Body of pancreas (tissue), 4 donors: ENCODE data around the gene SRMS. TPM values are rescaled to one million over a fixed set of nuclear protein-coding genes. Genes with fewer than 3 reads are reported as not detected.
"Not testable (repeated sequence)": the region's sequence is repeated elsewhere in the genome, so short reads cannot be mapped to it uniquely, and the experiment has no call there.

Experiments
- ATAC-seq: fragments of 150-250 bp; one replicate; pipeline ENCODE4 v1.9.1; 2016
- DNase-seq, 4 donors: peaks; one replicate each; pipeline ENCODE4 v3.0.0-alpha.2; 2019
- H3K27ac ChIP-seq, 4 donors: fragments of 200-600 bp; sonication (generic); 1 replicate in 3 of 4; 2 replicates in 1 of 4; pipeline versions ENCODE4 v1.5.1 to v1.6.1; 2016 to 2019; ENCODE audit warnings: mild to moderate bottlenecking in 1 of 4, mixed read lengths in 1 of 4, moderate library complexity in 1 of 4
- H3K27me3 ChIP-seq, 2 donors: fragments of 200-600 bp; sonication (generic); one replicate each; pipeline ENCODE4 v1.6.0; 2016; ENCODE audit warnings: mild to moderate bottlenecking in 1 of 2
- H3K36me3 ChIP-seq, 2 donors: fragments of 200-600 bp; sonication (generic); replicated peaks in 1 of 2; 2 replicates each; pipeline ENCODE4 v1.5.1; 2016; ENCODE audit warnings: low read depth in 2 of 2; ENCODE audit not compliant: insufficient read depth in 1 of 2
- H3K4me1 ChIP-seq: fragments of 200-600 bp; sonication (generic); one replicate; pipeline ENCODE4 v1.6.0; 2016
- H3K4me3 ChIP-seq, 2 donors: fragments of 200-600 bp; sonication (generic); 1 replicate in 1 of 2; 2 replicates in 1 of 2; pipeline ENCODE4 v1.5.1; 2016 to 2019
- H3K9me3 ChIP-seq, 3 donors: fragments of 200-600 bp; sonication (generic); 1 replicate in 2 of 3; 2 replicates in 1 of 3; pipeline ENCODE4 v1.5.1; 2016
- POLR2A ChIP-seq, 3 donors: fragments of 450-650 bp; IDR thresholded peaks; one replicate each; pipeline ENCODE4 v1.6.1; 2016; ENCODE audit warnings: antibody characterized with exemption in 3 of 3, mild to moderate bottlenecking in 2 of 3
- WGBS, 2 donors: methylation state at CpG; one replicate each; pipeline ENCODE4 v1.1.5; 2017; 5-methylcytosine and 5-hydroxymethylcytosine counted together
- intact Hi-C: fragments of 100-400 bp; cut with DNase I; formaldehyde crosslinking; loops from one replicate; pipeline ENCODE4 v1.15.1; 2023
- total RNA-seq, 2 donors: library from RNA; depleted of rRNA; stranded (reverse); fragments of >200 nt; gene quantifications; one replicate each; pipeline ENCODE4 v1.1.0, GENCODE V29; 2016
- TF ChIP-seq, protein P1 (sequence below), 7 experiments: fragments of 450-650 bp in 4 of 7; fragments of 200-600 bp in 3 of 7; sonication (generic) in 3 of 7; IDR thresholded peaks; one replicate each; pipeline ENCODE4 v1.5.1; 2016 to 2019; ENCODE audit warnings: antibody characterized with exemption in 7 of 7

Gene SRMS
- total RNA-seq, 2 donors from 2014 or later, result not detected

DNA sequence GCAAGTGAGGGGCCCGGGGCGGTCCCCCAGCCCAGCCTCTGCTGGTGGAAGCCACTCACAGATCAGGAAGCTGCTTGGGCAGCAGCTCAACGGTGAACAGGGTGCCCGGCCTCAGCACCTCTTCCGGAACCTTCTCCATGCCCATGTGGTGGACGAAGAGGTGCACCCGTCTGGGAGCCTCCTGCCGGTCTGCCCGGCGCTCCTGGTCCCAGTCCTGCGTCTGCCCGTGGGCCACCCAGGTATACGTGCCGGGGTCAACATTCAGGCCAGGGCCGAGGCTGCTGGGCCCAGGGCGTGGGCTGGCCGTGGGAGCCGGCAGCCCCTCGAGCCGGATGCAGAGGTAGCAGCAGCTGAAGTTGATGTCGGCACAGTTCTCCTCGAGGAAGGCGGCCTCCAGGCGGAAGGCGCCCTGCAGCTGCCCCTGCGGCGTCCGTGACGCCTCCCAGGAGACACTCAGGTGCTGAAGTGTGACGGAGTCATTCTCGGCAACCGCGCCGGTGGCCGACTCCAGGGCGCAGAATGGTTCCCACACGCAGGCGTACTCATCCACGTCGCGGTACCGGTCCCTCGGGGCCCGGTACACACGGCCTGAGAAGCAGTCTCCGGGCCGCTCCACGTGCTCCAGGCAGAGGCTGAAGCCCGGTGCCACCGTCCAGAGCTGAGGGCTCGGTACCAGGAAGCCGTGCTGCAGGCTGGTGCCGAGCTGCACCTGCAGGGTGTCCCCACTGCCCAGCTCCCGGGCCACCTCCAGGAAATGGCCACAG is 15.1 kb upstream of the SRMS start:
- TF ChIP-seq, protein P1, sequence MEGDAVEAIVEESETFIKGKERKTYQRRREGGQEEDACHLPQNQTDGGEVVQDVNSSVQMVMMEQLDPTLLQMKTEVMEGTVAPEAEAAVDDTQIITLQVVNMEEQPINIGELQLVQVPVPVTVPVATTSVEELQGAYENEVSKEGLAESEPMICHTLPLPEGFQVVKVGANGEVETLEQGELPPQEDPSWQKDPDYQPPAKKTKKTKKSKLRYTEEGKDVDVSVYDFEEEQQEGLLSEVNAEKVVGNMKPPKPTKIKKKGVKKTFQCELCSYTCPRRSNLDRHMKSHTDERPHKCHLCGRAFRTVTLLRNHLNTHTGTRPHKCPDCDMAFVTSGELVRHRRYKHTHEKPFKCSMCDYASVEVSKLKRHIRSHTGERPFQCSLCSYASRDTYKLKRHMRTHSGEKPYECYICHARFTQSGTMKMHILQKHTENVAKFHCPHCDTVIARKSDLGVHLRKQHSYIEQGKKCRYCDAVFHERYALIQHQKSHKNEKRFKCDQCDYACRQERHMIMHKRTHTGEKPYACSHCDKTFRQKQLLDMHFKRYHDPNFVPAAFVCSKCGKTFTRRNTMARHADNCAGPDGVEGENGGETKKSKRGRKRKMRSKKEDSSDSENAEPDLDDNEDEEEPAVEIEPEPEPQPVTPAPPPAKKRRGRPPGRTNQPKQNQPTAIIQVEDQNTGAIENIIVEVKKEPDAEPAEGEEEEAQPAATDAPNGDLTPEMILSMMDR (IDR thresholded peaks at IDR 0.05), result no peak
- no peak for TF ChIP-seq POLR2A (IDR thresholded peaks at IDR 0.05)
- WGBS, 2 donors, result 80 to 92% methylated on average over 2 to 49 of the region's 54 CpGs
- no peak for ATAC-seq
- no peak overlapping the region for H3K4me3 ChIP-seq
- no peaks in the 10 kb centered on the region for H3K9me3 ChIP-seq
- intact Hi-C loops, result no loop called here
- H3K27me3 ChIP-seq, result no peaks in the 10 kb centered on the region
- no peak for DNase-seq
- H3K36me3 ChIP-seq, result peaks cover 0 to 2% of the 10 kb centered on the region in 2 donors
- peaks cover 6% of the 10 kb centered on the region for H3K4me1 ChIP-seq
- H3K27ac ChIP-seq, result no peak overlapping the region

DNA sequence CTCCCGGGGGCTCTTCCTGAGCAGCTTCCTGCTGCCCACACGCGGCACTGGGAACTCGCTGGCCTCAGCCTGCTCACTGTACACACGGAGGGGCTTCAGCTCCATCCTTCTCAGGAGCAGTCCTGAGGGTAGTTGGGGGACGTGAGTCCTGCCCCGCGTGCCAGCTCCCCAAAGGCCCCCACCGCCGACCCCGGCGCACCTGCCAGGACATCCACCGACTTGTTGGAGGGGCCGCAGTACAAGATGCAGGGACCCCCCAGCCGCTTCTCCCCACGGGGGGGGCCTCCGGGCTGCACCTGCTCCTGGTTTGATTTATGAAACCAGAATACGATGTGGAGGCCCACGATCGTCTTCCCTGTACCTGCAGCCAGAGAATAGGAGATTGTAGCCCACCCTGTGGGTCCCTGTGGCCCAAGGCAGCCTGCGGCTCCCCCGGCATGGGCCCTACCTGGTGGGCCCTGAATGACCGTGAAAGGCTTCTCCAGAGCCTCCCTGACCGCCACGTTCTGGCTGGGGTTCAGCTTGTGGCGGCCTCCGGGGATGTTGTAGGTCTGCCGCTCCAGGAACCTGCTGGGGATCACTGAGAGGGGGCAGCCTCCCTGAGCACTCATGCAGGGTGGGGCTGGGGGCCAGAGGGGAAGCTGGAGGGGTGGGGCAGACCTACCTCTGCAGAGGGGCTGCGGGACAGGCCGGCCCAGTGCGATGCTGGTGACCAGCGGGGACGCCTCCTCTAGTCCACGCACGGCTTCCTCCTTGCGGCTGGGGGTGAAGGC is 14.3 kb upstream of the SRMS start:
- 87 to 91% methylated on average over 9 to 21 of the region's 36 CpGs for WGBS, 2 donors
- intact Hi-C loops, result no loop called here
- ATAC-seq (no peak), DNase-seq (no peak)
- no peak overlapping the region for H3K4me3 ChIP-seq
- no peaks in the 10 kb centered on the region for H3K27me3 ChIP-seq
- no peak for TF ChIP-seq POLR2A (IDR thresholded peaks at IDR 0.05)
- TF ChIP-seq, protein P1 (IDR thresholded peaks at IDR 0.05), result no peak
- no peak overlapping the region for H3K27ac ChIP-seq
- H3K36me3 ChIP-seq, result peaks cover 0 to 2% of the 10 kb centered on the region in 2 donors
- peaks cover 4% of the 10 kb centered on the region for H3K4me1 ChIP-seq
- no peaks in the 10 kb centered on the region for H3K9me3 ChIP-seq

DNA sequence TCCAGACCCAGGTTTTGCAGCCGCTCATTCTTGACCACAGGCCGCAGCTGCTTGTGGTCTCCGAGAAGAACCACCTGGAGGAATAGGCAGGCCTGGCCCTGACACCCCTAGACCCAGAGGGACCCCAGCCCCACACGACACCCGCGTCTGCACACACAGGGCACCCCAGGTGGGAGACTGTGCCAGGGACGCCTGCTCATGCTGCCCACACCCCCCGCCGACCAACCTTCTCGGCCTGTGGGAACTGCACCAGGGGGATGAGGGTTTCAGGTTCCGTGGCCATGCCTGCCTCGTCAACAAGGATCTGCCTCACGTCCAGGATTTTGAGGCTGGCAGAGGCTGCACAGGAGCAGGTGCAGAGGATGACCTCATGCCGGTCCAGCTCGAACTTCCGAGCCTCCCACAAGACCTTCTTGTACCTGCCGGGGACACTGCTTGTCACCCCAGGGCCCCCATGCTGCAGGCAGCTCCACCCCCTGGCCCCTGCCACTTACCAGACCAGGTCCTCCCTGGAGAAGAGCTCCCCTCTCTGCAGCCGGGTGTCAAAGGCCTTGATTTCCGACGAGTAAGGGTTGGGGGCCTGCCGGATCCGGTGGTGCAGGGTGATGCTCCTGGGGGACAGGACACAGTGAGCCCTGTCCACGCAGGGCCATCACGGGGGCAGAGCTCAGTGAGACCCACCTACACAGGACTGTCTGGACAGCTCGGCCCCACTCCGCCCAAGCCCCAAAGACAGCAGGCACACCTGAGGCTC is 13.5 kb upstream of the SRMS start:
- H3K27ac ChIP-seq, result no peak overlapping the region
- H3K4me3 ChIP-seq, result no peak overlapping the region
- ATAC-seq, result no peak
- 80 to 94% methylated on average over 2 to 26 of the region's 26 CpGs for WGBS, 2 donors
- H3K36me3 ChIP-seq, result peaks cover 0 to 2% of the 10 kb centered on the region in 2 donors
- no peak for DNase-seq
- TF ChIP-seq POLR2A (IDR thresholded peaks at IDR 0.05), result no peak
- TF ChIP-seq, protein P1 (IDR thresholded peaks at IDR 0.05), result no peak
- no peaks in the 10 kb centered on the region for H3K4me1 ChIP-seq
- no peaks in the 10 kb centered on the region for H3K27me3 ChIP-seq
- H3K9me3 ChIP-seq, result no peaks in the 10 kb centered on the region
- intact Hi-C loops, result no loop called here

DNA sequence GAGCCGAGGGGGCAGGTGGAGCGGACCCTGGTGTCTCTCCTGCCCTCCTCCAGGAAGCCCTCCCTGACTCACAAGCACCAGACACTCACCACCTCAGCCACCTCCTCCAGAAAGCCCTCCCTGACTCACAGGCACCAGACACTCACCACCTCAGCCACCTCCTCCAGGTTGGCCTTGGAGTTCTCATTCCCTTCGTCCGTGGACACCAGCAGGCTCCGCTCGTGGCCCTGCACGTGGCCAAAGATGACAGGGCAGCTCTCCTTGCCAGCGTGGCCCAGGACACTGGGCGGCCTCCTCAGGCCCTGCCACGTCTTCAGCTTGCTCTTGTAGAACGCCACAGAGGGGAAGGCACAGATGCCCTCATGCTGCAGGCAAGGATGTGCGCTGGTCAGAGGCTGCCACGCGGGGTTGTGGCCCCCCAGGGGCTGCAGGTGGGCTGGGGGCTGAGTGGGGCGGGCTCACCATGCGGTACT is 12.8 kb upstream of the SRMS start:
- 92 to 100% methylated on average over 5 to 15 of the region's 16 CpGs for WGBS, 2 donors
- H3K9me3 ChIP-seq, result no peaks in the 10 kb centered on the region
- H3K36me3 ChIP-seq, result peaks cover 0 to 2% of the 10 kb centered on the region in 2 donors
- no peak overlapping the region for H3K27ac ChIP-seq
- no peaks in the 10 kb centered on the region for H3K4me1 ChIP-seq
- intact Hi-C loops, result no loop called here
- no peak for DNase-seq
- H3K4me3 ChIP-seq, result no peak overlapping the region
- no peak for ATAC-seq
- TF ChIP-seq POLR2A (IDR thresholded peaks at IDR 0.05), result no peak
- TF ChIP-seq, protein P1 (IDR thresholded peaks at IDR 0.05), result no peak
- H3K27me3 ChIP-seq, result no peaks in the 10 kb centered on the region

DNA sequence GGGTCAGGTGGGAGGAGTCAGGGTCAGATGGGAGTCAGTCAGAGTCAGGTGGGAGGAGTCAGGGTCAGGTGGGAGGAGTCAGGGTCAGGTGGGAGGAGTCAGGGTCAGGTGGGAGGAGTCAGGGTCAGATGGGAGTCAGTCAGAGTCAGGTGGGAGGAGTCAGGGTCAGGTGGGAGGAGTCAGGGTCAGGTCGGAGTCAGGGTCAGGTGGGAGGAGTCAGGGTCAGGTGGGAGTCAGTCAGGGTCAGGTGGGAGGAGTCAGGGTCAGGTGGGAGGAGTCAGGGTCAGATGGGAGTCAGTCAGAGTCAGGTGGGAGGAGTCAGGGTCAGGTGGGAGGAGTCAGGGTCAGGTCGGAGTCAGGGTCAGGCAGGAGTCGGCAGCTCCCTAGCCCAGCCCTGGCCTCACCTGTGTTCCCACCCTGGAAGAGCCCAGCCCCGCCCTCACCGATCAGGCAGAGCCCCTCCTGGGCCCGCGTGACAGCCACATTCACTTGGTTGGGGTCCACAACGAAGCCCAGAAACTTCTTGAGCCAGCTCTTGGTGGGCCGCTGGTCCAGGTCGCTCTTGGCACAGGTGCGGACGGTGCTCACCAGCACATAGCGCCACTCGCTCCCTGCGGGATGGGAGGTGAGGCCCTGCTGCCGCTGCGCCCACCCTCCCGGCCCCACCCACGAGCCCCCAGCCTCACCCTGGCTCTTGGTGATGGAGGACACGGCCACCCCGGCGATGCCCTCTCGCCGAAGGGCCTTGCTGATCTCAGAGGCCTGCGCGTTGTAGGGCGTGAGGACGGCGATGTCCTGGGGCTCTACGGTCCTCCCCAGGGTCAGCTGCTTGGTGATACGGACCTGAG is 12.2 kb upstream of the SRMS start:
- 96 to 100% methylated on average over 2 to 20 of the region's 31 CpGs for WGBS, 2 donors
- DNase-seq, intact Hi-C loops, H3K4me1 ChIP-seq, H3K4me3 ChIP-seq, H3K27ac ChIP-seq, ATAC-seq, H3K9me3 ChIP-seq, H3K36me3 ChIP-seq, H3K27me3 ChIP-seq: not testable (repeated sequence)
